RKO (cell line): ENCODE measurements around the gene APAF1.

Source experiments
- DNase-seq: peaks from one replicate; pipeline ENCODE4 v3.0.0-alpha.2; 2016; ENCODE audit warnings: low spot score

Gene APAF1

GRCh38 chr12:98755855-98756254 lies 110.8 kb downstream of the APAF1 start:
- peak; percentile 88 for DNase-seq

- no peak for DNase-seq
Observed at GRCh38 chr12:98757455-98757854, 112.4 kb downstream of the APAF1 start.

- no peak for DNase-seq
Observed at GRCh38 chr12:98758331-98758730, 113.2 kb downstream of the APAF1 start.

GRCh38 chr12:98763656-98764055 lies 118.6 kb downstream of the APAF1 start:
- no peak for DNase-seq

GRCh38 chr12:98767248-98767647 lies 122.2 kb downstream of the APAF1 start:
- DNase-seq, result no peak

- no peak for DNase-seq
Observed at GRCh38 chr12:98769068-98769467, 124.0 kb downstream of the APAF1 start.

GRCh38 chr12:98770230-98770629 lies 125.1 kb downstream of the APAF1 start:
- no peak for DNase-seq

- no peak for DNase-seq
Observed at GRCh38 chr12:98771811-98772752, 127.0 kb downstream of the APAF1 start.

GRCh38 chr12:98772818-98773217 lies 127.7 kb downstream of the APAF1 start:
- no peak for DNase-seq

GRCh38 chr12:98780261-98780660 lies 135.2 kb downstream of the APAF1 start:
- DNase-seq, result no peak

- no peak for DNase-seq
Observed at GRCh38 chr12:98783420-98783819, 138.3 kb downstream of the APAF1 start.
